HG03060 (cell line): Measurements from ENCODE around the gene NSRP1.
"Not testable (repeated sequence)": the region's sequence is repeated elsewhere in the genome, so short reads cannot be mapped to it uniquely, and the experiment has no call there.

Source experiments
- ATAC-seq: cut with Tn5 transposase; IDR thresholded peaks from one replicate; pipeline ENCODE4 v1.9.1; 2021; ENCODE audit warnings: low read depth, moderate number of reproducible peaks; ENCODE audit not compliant: unreplicated experiment

NSRP1 gene

DNA sequence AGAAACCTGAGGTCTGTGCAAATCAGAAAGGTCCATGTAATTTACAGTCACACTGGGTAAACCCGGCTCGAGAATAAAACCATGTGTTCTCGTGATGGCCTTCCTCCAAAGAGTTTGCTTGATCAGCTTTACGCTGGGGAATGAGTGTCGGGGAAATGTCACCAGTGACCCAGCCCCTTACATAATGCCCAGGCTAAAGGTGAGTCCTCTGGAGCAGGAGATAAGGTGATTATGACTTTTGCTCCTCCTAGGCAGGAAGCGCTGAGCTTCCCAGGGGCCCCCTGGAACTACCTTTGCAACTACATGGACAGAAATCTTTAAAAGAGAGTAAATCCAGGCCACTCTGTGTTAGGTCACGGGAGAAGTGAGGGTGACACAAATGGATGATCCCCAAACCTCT is 103.2 kb downstream of the NSRP1 start:
- no peak for ATAC-seq

DNA sequence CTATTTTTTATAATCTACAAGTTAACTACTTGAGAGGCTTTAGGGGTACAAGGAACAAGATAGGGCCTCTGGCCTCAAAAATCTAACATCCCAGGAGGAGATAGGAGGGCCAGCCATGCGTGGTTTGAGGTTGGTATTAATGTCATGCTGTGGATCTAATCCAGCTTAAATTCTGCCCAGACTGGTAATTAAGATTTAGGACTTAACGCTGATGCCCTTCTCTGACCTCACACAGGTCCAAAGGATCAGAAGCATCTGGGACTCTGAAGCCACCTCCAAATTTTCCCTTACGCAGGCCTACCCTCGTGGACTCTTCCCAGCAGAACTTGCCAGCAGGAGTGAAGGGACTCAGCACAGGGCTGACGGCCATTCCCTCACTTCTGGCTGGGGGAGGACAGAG is 103.8 kb downstream of the NSRP1 start:
- ATAC-seq: no peak

DNA sequence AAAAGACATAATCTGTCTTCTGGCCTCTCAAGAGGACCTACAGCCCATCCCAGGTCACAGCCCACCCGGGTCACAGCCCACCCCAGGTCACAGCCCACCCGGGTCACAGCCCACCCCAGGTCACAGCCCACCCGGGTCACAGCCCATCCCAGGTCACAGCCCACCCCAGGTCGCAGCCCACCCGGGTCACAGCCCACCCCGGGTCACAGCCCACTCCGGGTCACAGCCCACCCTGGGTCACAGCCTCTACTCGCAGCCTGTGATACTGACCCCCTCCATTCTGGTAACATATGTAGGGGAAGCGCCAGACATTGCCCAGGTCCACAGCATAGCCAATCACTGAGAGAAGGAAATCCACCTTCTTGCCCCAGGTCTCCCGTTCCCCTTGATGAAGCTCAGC is 104.7 kb downstream of the NSRP1 start:
- ATAC-seq: no peak

GRCh38 chr17:30222251-30222650 is 105.6 kb downstream of the NSRP1 start:
- no peak for ATAC-seq

- ATAC-seq: no peak
These were observed 106.1 kb downstream of the NSRP1 start for GRCh38 chr17:30222721-30223175.

- ATAC-seq: no peak
These were observed 107.9 kb downstream of the NSRP1 start for GRCh38 chr17:30224419-30224960.

DNA sequence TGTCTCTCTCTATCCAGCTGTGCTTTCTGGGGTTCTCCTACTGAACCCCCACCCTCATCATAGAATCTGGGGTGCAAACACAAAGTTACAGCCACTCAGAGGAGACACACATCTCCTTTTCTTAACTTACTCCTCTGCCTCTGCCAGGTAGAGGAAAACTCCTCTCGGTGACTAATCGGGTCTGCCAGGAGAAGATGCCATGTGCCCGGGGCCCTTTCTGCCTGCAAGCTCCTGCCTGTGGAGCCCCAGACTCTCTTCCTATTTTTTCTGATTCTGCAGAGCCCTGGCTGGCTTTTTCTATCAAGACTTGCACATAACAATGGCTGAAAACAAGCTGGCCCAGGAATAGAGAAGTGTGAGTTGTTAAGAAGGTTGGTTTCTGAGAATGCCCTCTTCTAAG is 108.5 kb downstream of the NSRP1 start:
- no peak for ATAC-seq

GRCh38 chr17:30225919-30226553 is 109.4 kb downstream of the NSRP1 start:
- no peak for ATAC-seq

- no peak for ATAC-seq
These were observed 110.3 kb downstream of the NSRP1 start for GRCh38 chr17:30226878-30227277.

- no peak for ATAC-seq
These were observed 111.4 kb downstream of the NSRP1 start for GRCh38 chr17:30228011-30228410.

- ATAC-seq: no peak
These were observed 112.4 kb downstream of the NSRP1 start for GRCh38 chr17:30229012-30229411.

DNA sequence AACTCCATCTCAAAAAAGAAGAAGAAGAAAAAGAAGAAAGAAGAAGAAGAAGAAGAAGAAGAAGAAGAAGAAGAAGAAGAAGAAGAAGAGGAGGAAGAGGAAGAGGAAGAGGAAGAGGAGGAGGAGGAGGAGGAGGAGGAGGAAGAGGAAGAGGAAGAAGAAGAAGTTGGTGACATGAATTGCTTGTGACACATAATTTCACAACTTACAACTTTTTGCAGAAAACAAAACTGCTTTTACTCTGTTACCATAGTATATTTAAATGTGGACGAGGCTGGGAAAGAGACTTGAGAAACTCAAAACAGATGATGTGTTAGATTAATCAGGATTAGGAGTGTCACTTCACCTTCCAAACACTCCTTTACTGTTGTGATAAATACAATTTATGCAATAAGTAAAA is 113.4 kb downstream of the NSRP1 start:
- not testable (repeated sequence) for ATAC-seq

DNA sequence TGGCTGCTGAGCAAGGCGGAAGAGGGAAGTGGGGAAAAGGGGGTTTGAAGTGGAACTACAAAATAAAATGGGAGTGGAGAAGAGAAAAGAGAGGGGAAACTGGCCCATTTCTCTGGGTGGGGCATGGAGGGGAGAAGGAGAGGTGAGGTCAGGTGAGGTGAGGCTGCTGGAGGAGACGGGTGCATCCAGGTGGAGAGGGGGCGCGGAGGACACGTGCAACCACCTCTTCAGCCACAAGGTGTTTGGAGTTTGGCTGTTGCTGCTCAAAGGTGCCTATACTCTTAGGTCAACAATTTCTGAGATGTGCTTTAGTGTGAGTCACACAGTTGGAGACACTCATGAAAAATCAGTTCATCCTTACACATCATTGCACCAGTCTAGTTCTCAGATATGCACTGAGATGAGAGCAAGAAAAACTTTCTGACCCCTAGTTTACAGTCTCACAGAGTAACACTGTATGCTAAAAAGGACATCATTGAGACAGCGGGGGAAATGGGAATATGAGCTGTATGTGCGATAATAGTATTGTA is 114.0 kb downstream of the NSRP1 start:
- ATAC-seq: no peak

DNA sequence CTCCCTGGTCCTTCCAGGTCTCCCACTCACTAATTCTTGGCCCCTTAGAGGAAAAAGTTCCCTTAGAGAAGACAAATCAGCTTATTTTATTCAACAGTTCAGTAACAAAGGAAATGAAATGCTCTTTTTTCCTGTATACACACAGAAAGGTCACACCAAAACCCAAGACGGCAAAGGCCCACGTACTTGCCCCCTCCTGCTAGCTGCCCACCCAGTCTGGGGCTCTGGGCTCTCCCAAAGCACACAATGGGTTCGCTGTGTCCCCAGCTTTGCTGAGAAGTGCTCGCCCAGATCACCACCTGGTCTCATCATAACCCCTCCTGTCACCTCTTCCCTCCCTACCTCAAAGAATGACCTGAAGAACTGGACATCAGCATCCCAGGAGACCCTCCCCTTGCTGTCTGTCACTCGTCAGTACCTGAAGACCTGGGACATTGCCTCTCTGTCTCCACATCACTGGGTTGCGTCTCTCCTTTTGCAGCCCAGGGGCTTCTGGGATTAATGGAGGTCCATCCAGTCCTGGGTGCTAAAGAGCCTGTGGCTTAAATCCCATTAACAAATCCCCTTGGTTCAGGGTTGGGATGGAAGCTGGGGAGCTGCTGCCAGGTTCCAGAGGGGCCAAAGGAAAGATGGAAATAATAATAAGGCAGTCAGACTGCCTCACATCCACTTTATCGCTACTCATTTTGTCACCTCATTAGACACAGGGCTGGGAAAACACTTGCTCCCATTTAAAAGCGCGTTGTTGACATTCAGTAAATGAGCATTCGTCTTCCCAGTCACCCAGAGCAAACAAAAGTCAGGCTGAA is 115.6 kb downstream of the NSRP1 start:
- ATAC-seq: no peak

DNA sequence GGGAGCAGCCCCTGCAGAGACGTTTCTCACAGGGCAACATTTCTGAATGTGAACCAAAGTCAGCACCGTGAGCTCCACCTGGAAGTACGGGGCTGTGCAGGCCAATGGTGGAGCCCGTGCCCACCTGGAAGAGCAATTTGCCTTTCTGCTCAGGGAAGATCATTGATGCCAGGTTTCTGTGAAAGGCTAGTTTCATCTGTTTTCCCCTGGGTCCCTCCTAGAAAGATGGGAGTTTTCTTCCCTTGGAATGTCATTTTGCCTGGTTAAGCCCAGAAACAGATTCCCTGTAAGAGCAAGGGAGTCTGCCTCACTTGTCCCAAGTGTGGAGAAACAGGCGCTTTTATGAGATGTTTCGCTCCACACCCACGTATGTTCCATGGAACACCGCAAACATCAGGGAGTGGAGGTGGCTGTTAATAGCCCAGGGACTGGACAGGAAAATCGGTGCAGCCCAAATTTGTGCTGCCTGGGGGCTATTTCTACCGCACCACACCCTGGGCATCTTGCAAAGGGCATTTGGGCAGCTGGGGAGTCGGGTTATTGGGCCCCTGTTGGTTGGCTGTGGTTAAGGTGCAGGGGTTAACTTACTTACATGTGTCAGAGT is 116.3 kb downstream of the NSRP1 start:
- ATAC-seq: no peak

DNA sequence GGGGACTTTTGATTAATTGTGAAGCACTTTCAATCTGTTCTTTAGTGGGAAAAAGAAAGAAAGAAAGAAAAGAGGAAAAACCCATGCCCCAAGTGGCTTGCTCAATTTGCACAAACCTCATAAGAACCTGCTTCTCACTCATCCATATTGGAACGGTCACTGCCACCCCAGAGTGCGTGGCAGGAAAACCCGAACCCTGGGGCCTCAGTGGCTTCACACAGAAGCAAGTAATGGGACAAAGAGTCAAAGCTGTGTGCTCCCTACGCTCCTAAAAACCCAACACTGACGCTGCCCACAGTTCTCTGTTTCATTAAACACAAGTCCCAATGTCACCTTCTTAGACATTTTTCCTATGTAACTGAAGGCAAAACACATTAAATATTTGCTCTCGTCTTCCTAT is 117.7 kb downstream of the NSRP1 start:
- ATAC-seq: no peak

GRCh38 chr17:30234964-30235363 is 118.3 kb downstream of the NSRP1 start:
- ATAC-seq: no peak

- no peak for ATAC-seq
These were observed 119.0 kb downstream of the NSRP1 start, which contains the start of gene SLC6A4 for GRCh38 chr17:30235386-30236296. Gene SLC6A4 (minus strand): TSS chr17:30235697. CDS start chr17:30221958, 13,739 bp downstream.
